ENCODE measurements around the gene TEAD4.

Gene TEAD4

GRCh38 chr12:3002646-3003045, 43.4 kb downstream of the TEAD4 start:
- no peak for DNase-seq (ENCODE audit: low spot score)

- no peak for DNase-seq (ENCODE audit: low spot score)
Observed at GRCh38 chr12:3003357-3003992, 44.3 kb downstream of the TEAD4 start.

GRCh38 chr12:3004655-3005565, 45.7 kb downstream of the TEAD4 start:
- no peak for DNase-seq (ENCODE audit: low spot score)

- DNase-seq (ENCODE audit: low spot score) = no peak
Observed at GRCh38 chr12:3005736-3006135, 46.5 kb downstream of the TEAD4 start.

GRCh38 chr12:3009780-3010179, 50.6 kb downstream of the TEAD4 start:
- no peak for DNase-seq (ENCODE audit: low spot score)

- DNase-seq (ENCODE audit: low spot score) = no peak
Observed at GRCh38 chr12:3010214-3010930, 51.2 kb downstream of the TEAD4 start.

GRCh38 chr12:3012786-3013185, 53.6 kb downstream of the TEAD4 start:
- DNase-seq (ENCODE audit: low spot score) = no peak

GRCh38 chr12:3014641-3015040, 55.4 kb downstream of the TEAD4 start:
- no peak for DNase-seq (ENCODE audit: low spot score)

- no peak for DNase-seq (ENCODE audit: low spot score)
Observed at GRCh38 chr12:3015356-3015755, 56.2 kb downstream of the TEAD4 start.

GRCh38 chr12:3016191-3016590, 57.0 kb downstream of the TEAD4 start:
- no peak for DNase-seq (ENCODE audit: low spot score)

GRCh38 chr12:3017281-3017680, 58.1 kb downstream of the TEAD4 start:
- DNase-seq (ENCODE audit: low spot score) = no peak

- no peak for DNase-seq (ENCODE audit: low spot score)
Observed at GRCh38 chr12:3018284-3019004, 59.2 kb downstream of the TEAD4 start.

- no peak for DNase-seq (ENCODE audit: low spot score)
Observed at GRCh38 chr12:3019005-3019680, 59.9 kb downstream of the TEAD4 start.

GRCh38 chr12:3020399-3020798, 61.2 kb downstream of the TEAD4 start:
- no peak for DNase-seq (ENCODE audit: low spot score)

GRCh38 chr12:3020850-3021435, 61.7 kb downstream of the TEAD4 start:
- no peak for DNase-seq (ENCODE audit: low spot score)

GRCh38 chr12:3022411-3022810, 63.2 kb downstream of the TEAD4 start:
- no peak for DNase-seq (ENCODE audit: low spot score)

GRCh38 chr12:3022961-3023360, 63.8 kb downstream of the TEAD4 start:
- DNase-seq (ENCODE audit: low spot score) = no peak

- no peak for DNase-seq (ENCODE audit: low spot score)
Observed at GRCh38 chr12:3028108-3028507, 68.9 kb downstream of the TEAD4 start.

- no peak for DNase-seq (ENCODE audit: low spot score)
Observed at GRCh38 chr12:3030821-3031429, 71.7 kb downstream of the TEAD4 start.

GRCh38 chr12:3032161-3032560, 73.0 kb downstream of the TEAD4 start:
- no peak for DNase-seq (ENCODE audit: low spot score)

All from CD4-positive, alpha-beta T cell treated with Interleukin-15 for 4 hours (primary cell).